Thymus (tissue), 11 donors: ENCODE measurements around the gene RIT1. TPM values are rescaled to one million over a fixed set of nuclear protein-coding genes. Genes with fewer than 3 reads are reported as not detected.

Source experiments
- DNase-seq, 9 donors: peaks; one replicate each; pipeline ENCODE4 v3.0.0-alpha.2; 2013; ENCODE audit warnings: low spot score in 9 of 9, low read depth in 6 of 9, missing footprints in 1 of 9
- H3K27ac ChIP-seq, 2 donors: one replicate each; pipeline ENCODE4 v1.5.1; 2013; ENCODE audit warnings: control low read depth in 1 of 2, low read depth in 1 of 2, low read length in 1 of 2, mild to moderate bottlenecking in 1 of 2, moderate library complexity in 1 of 2
- H3K27me3 ChIP-seq, 2 donors: one replicate each; pipeline ENCODE4 v1.5.1; 2013; ENCODE audit warnings: low read length in 1 of 2; ENCODE audit not compliant: control insufficient read depth in 2 of 2, insufficient read depth in 1 of 2
- H3K36me3 ChIP-seq, 2 donors: one replicate each; pipeline ENCODE4 v1.5.1; 2013; ENCODE audit warnings: low read length in 1 of 2, mild to moderate bottlenecking in 1 of 2, moderate library complexity in 1 of 2; ENCODE audit not compliant: control insufficient read depth in 2 of 2, insufficient read depth in 2 of 2
- H3K4me1 ChIP-seq, 2 donors: one replicate each; pipeline ENCODE4 v1.5.1; 2013; ENCODE audit warnings: low read length in 2 of 2; ENCODE audit not compliant: control insufficient read depth in 2 of 2, insufficient read depth in 2 of 2
- H3K4me3 ChIP-seq, 2 donors: one replicate each; pipeline ENCODE4 v1.5.1; 2013; ENCODE audit warnings: low read length in 2 of 2, control low read depth in 1 of 2, mild to moderate bottlenecking in 1 of 2
- H3K9me3 ChIP-seq, 2 donors: one replicate each; pipeline ENCODE4 v1.5.1; 2013; ENCODE audit warnings: low read length in 1 of 2, mild to moderate bottlenecking in 1 of 2; ENCODE audit not compliant: control insufficient read depth in 2 of 2, insufficient read depth in 1 of 2
- WGBS: extraction: QIAGEN DNeasy Blood & Tissue Kit; methylation state at CpG from one replicate; pipeline ENCODE4 v1.1.7; 2013; 5-methylcytosine and 5-hydroxymethylcytosine counted together
- polyA plus RNA-seq: library from polyadenylated mRNA; stranded (reverse); fragments of 200-250 nt; gene quantifications from one replicate; pipeline ENCODE4 v1.2.3, GENCODE V29; 2013
- total RNA-seq: library from RNA; stranded (reverse); fragments of 120-200 nt; gene quantifications from one replicate; pipeline ENCODE4 v1.2.4, GENCODE V29; 2013
- donor health status: healthy.

Gene RIT1
- total and polyA plus RNA-seq, 2 donors: 17.2 to 24.4 TPM

- DNase-seq: no peak
- no peaks in the 10 kb centered on the region for H3K36me3 ChIP-seq
- H3K27ac ChIP-seq: no peak overlapping the region
- 99% methylated on average over 2 of the region's 2 CpGs for WGBS
- no peaks in the 10 kb centered on the region for H3K9me3 ChIP-seq
- H3K4me3 ChIP-seq: no peak overlapping the region
- no peaks in the 10 kb centered on the region for H3K4me1 ChIP-seq
- no peaks in the 10 kb centered on the region for H3K27me3 ChIP-seq
Observed at GRCh38 chr1:155877945-155878344, 33.2 kb downstream of the RIT1 start.

- no peaks in the 10 kb centered on the region for H3K27me3 ChIP-seq
- WGBS: 95% methylated on average over 9 of the region's 9 CpGs
Observed at GRCh38 chr1:155873860-155874259, 37.3 kb downstream of the RIT1 start.

GRCh38 chr1:155872527-155872926 lies 38.6 kb downstream of the RIT1 start:
- Histone ChIP-seq H3K9me3 (no peaks in the 10 kb centered on the region), H3K4me3 (no peak overlapping the region), H3K27me3 (no peaks in the 10 kb centered on the region), H3K27ac (no peak overlapping the region), H3K36me3 (no peaks in the 10 kb centered on the region), H3K4me1 (no peaks in the 10 kb centered on the region)
- DNase-seq: no peak
- 98% methylated on average over 5 of the region's 5 CpGs for WGBS

More at GRCh38 chr1:155873860-155874259, 37.3 kb downstream of the RIT1 start:
- H3K4me3 ChIP-seq: no peak overlapping the region
- H3K4me1 ChIP-seq: no peaks in the 10 kb centered on the region
- H3K36me3 ChIP-seq: no peaks in the 10 kb centered on the region
- no peak overlapping the region for H3K27ac ChIP-seq
- DNase-seq: no peak
- H3K9me3 ChIP-seq: no peaks in the 10 kb centered on the region

GRCh38 chr1:155871390-155871789 lies 39.8 kb downstream of the RIT1 start:
- Histone ChIP-seq H3K27ac (no peak overlapping the region), H3K36me3 (no peaks in the 10 kb centered on the region), H3K27me3 (no peaks in the 10 kb centered on the region), H3K4me3 (no peak overlapping the region), H3K9me3 (no peaks in the 10 kb centered on the region), H3K4me1 (no peaks in the 10 kb centered on the region)
- DNase-seq: no peak
- WGBS: 83% methylated on average over 1 of the region's 1 CpG

GRCh38 chr1:155867766-155868165 lies 43.4 kb downstream of the RIT1 start:
- no peak for DNase-seq

GRCh38 chr1:155864393-155864792 lies 46.8 kb downstream of the RIT1 start:
- H3K36me3 ChIP-seq: no peaks in the 10 kb centered on the region
- DNase-seq: no peak
- H3K27me3 ChIP-seq: peaks cover 5 to 10% of the 10 kb centered on the region in 2 donors
- H3K9me3 ChIP-seq: no peaks in the 10 kb centered on the region
- peaks cover 3 to 15% of the 10 kb centered on the region in 2 donors for H3K4me1 ChIP-seq
- H3K4me3 ChIP-seq: no peak overlapping the region
- H3K27ac ChIP-seq: no peak overlapping the region

More at GRCh38 chr1:155867766-155868165, 43.4 kb downstream of the RIT1 start:
- no peaks in the 10 kb centered on the region for H3K36me3 ChIP-seq
- no peak overlapping the region for H3K27ac ChIP-seq
- H3K9me3 ChIP-seq: no peaks in the 10 kb centered on the region
- H3K4me3 ChIP-seq: no peak overlapping the region
- H3K4me1 ChIP-seq: no peaks in the 10 kb centered on the region
- WGBS: 97% methylated on average over 8 of the region's 8 CpGs
- no peaks in the 10 kb centered on the region for H3K27me3 ChIP-seq

GRCh38 chr1:155861896-155862295 lies 49.3 kb downstream of the RIT1 start:
- DNase-seq: no peak
- peaks cover 10 to 27% of the 10 kb centered on the region in 2 donors for H3K4me1 ChIP-seq
- no peak overlapping the region for H3K27ac ChIP-seq
- WGBS: 94% methylated on average over 2 of the region's 2 CpGs
- H3K9me3 ChIP-seq: no peaks in the 10 kb centered on the region
- H3K27me3 ChIP-seq: peaks cover 5 to 10% of the 10 kb centered on the region in 2 donors
- no peaks in the 10 kb centered on the region for H3K36me3 ChIP-seq
- H3K4me3 ChIP-seq: no peak overlapping the region

- Histone ChIP-seq H3K36me3 (no peaks in the 10 kb centered on the region), H3K4me3 (no peak overlapping the region), H3K27me3 (peaks cover 5 to 10% of the 10 kb centered on the region in 2 donors), H3K4me1 (peaks cover 13 to 36% of the 10 kb centered on the region in 2 donors), H3K9me3 (no peaks in the 10 kb centered on the region), H3K27ac (peak overlapping the region in 1 of 2 donors; percentile 70)
- 94% methylated on average over 2 of the region's 2 CpGs for WGBS
- no peak for DNase-seq
Observed at GRCh38 chr1:155860970-155861510, 50.1 kb downstream of the RIT1 start.

- H3K4me3 ChIP-seq: peak overlapping the region; percentile 23 to 38
- H3K27ac ChIP-seq: peak overlapping the region; percentile 53 to 70
- H3K36me3 ChIP-seq: peaks cover 0 to 2% of the 10 kb centered on the region in 2 donors
- H3K27me3 ChIP-seq: peaks cover 5 to 10% of the 10 kb centered on the region in 2 donors
- 7% methylated on average over 35 of the region's 35 CpGs for WGBS
- no peaks in the 10 kb centered on the region for H3K9me3 ChIP-seq
- DNase-seq: peak in 6 of 9 donors; percentile 11 to 51 (median 24)
- peaks cover 13 to 36% of the 10 kb centered on the region in 2 donors for H3K4me1 ChIP-seq
Observed at GRCh38 chr1:155859881-155860871, 51.0 kb downstream of the RIT1 start.
